Thyroid gland (tissue), 4 donors: ENCODE measurements around the gene LHX8.

Source experiments
- POLR2A ChIP-seq, 2 donors: fragments of 450-650 bp; IDR thresholded peaks; one replicate each; pipeline ENCODE4 v1.6.1; 2017; ENCODE audit warnings: antibody characterized with exemption in 2 of 2, mild to moderate bottlenecking in 2 of 2, moderate library complexity in 1 of 2
- TF ChIP-seq, protein P1 (sequence below), 6 experiments: fragments of 200-600 bp in 3 of 6; fragments of 450-650 bp in 3 of 6; sonication (generic) in 3 of 6; IDR thresholded peaks; one replicate each; pipeline ENCODE4 v1.5.1; 2016 to 2019; ENCODE audit warnings: antibody characterized with exemption in 6 of 6, mild to moderate bottlenecking in 2 of 6, inconsistent platforms in 1 of 6, moderate library complexity in 1 of 6

DNA sequence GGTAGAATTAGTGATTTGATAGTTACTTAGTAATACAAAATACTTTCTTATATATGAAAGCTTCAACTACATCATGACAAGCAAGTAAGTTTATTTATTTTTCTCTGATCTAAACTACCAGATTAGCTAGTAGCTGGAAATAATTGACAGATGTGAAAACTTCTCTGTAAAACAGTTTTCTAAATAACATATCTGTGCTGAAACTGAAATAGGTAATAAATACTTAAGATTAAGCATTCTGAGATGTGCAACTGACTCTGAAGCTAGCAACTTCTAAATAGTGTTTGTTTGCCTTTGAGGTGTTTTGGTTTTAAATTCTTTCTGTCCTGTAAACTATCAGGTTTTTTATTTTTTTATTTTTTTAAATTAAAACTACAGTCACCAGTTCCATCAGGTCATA lies 18.5 kb upstream of the LHX8 start:
- TF ChIP-seq, protein P1, sequence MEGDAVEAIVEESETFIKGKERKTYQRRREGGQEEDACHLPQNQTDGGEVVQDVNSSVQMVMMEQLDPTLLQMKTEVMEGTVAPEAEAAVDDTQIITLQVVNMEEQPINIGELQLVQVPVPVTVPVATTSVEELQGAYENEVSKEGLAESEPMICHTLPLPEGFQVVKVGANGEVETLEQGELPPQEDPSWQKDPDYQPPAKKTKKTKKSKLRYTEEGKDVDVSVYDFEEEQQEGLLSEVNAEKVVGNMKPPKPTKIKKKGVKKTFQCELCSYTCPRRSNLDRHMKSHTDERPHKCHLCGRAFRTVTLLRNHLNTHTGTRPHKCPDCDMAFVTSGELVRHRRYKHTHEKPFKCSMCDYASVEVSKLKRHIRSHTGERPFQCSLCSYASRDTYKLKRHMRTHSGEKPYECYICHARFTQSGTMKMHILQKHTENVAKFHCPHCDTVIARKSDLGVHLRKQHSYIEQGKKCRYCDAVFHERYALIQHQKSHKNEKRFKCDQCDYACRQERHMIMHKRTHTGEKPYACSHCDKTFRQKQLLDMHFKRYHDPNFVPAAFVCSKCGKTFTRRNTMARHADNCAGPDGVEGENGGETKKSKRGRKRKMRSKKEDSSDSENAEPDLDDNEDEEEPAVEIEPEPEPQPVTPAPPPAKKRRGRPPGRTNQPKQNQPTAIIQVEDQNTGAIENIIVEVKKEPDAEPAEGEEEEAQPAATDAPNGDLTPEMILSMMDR (IDR thresholded peaks at IDR 0.05) = no peak
- no peak for TF ChIP-seq POLR2A (IDR thresholded peaks at IDR 0.05)
